NCI-H446 treated with DMSO at 0.1 percent for 48 hours (cell line): ENCODE data around the gene FASTKD3.

Experiments
- DNase-seq: peaks from one replicate; lab custom pipeline; 2025; lab: John Stamatoyannopoulos, UW

Gene FASTKD3

GRCh38 chr5:7849681-7850394, 19.0 kb downstream of the FASTKD3 start:
- no peak for DNase-seq

- DNase-seq, result no peak
These were observed 20.5 kb downstream of the FASTKD3 start for GRCh38 chr5:7848296-7848695.

GRCh38 chr5:7846327-7846726, 22.5 kb downstream of the FASTKD3 start:
- DNase-seq, result no peak

DNA sequence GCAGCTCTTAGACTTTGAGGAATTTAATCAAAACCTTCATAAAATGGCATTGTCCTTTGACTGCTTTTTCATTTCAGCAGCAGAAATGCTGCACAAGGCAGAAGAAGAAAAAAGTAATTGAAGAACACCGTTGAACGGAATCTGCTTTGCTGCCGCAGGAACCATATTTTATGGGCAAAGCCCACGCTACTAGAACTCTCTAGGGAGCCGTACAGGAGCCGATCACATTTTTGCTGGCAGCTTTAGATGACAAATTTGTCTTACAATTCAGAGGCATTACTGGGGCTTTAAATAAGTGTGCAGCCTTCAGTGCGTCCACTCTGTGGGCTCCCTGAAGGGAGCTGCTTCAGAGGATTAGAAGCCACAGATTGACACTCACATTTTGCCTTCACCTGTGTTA, 23.3 kb downstream of the FASTKD3 start:
- no peak for DNase-seq

- DNase-seq, result no peak
These were observed 23.9 kb downstream of the FASTKD3 start for GRCh38 chr5:7844901-7845300.

DNA sequence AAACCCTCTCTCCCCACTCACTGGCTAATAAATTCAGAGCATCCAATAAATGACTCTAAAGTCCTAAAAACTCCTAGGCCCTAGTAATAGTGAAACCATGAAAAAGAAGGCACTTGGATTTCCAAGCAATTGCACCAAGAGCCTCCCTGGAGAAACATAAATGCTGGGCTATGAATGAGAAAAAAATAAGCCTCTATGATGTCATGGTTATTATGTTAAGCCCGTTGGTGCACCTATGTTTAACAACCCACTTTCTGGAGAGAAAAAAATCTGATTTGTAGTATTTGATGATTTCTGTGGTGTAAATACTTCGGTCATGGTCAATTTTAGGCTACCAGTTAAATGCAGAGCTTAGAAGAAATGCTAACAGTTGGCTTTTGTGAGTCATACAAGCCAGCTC, 26.3 kb downstream of the FASTKD3 start:
- DNase-seq, result no peak

GRCh38 chr5:7837403-7837802, 31.4 kb downstream of the FASTKD3 start:
- DNase-seq, result no peak

- no peak for DNase-seq
These were observed 33.8 kb downstream of the FASTKD3 start for GRCh38 chr5:7834982-7835381.

GRCh38 chr5:7828269-7828668, 40.6 kb downstream of the FASTKD3 start:
- DNase-seq, result no peak

DNA sequence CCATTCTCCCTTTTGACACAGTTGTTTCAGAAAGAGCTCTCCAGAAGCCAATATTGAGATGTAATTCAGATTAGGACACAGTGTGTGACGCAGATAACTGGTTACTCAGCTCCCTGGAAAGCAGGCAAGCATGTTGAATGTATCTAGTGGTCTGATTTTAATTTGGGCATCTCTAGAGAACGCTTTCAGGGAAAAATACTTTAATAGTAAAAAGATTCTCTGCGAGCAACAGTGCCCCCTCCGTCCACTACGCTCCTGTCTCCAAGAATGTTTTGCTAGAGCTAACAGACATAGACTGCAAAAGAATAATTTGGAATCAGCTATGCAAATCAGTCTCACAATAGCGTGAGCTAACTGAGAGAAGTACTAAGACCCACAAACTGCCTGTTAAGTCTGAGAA, 41.2 kb downstream of the FASTKD3 start:
- no peak for DNase-seq

GRCh38 chr5:7825630-7826029, 43.2 kb downstream of the FASTKD3 start:
- no peak for DNase-seq

DNA sequence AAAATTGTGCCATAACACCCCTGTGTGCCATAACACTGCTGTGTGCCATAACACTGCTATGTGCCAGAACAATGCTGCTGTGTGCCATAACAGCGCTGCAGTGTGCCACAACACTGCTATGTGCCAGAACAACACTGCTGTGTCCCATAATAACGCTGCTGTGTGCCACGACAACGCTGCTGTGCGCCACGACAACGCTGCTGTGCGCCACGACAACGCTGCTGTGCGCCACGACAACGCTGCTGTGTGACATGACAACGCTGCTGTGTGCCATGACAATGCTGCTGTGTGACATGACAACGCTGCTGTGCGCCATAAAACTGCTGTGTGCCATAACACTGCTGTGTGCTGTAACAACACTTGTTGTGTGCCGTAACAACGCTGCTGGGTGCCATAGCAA, 43.8 kb downstream of the FASTKD3 start:
- DNase-seq, result no peak

DNA sequence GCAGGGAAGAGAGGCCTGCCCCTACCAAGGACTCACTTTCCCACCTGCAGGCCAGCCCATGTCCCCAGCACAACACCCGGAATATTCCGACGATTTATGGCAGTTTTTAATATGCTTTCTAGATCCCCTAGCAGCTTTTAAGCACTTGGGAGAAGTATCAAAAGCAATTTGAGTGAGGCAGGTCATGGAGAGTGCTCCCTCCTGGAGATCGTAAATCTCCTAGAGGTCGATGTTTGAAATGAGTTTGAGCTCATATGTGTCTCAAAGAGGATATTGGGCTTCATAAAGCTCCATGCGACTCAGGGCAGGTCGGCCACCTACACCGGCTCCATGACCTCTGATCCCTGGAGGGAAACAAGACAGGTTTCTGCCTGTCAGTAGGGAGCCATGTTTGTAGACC, 45.2 kb downstream of the FASTKD3 start:
- no peak for DNase-seq

DNA sequence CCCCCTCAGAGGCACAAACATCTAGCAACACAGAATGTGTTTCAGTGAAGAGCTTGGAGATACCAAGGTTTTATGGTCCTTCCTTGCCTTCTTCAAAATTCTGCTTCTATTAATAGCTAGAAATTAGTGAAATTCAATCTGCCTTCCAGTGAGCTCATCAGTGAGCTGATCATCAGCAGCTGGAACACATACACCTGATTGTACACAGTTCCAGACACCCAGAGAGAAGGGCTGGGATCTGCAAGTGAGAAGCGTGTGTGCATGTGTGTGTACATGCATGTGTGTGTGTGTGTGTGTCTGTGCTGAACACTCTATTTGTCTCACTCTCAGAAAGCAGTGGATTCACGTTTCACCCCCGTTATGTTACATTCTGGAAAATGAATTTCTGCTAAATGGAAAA, 46.4 kb downstream of the FASTKD3 start:
- no peak for DNase-seq

- DNase-seq, result no peak
These were observed 52.3 kb downstream of the FASTKD3 start for GRCh38 chr5:7816535-7816901.

GRCh38 chr5:7815892-7816534, 52.8 kb downstream of the FASTKD3 start:
- DNase-seq, result no peak

- no peak for DNase-seq
These were observed 54.0 kb downstream of the FASTKD3 start for GRCh38 chr5:7814816-7815215.

GRCh38 chr5:7813576-7813975, 55.3 kb downstream of the FASTKD3 start:
- no peak for DNase-seq

DNA sequence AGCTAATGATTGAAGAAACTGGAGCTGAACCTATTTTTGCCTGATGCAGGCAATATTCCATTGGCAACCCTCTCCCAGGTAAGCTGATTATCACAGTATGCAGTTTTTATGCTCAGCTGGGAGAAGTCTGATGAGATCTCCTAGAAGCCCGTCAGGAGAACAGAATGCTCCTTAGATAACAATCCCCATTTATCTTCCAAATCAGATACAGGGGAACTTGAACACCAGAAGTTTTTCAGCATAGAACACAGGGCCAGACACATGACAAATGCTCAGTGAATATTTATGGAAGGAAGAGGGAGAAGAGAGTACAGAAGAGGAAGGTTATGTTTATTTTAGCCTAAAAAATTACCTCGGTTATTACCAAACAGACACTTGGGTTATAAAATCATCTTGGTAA, 55.8 kb downstream of the FASTKD3 start:
- DNase-seq, result no peak

DNA sequence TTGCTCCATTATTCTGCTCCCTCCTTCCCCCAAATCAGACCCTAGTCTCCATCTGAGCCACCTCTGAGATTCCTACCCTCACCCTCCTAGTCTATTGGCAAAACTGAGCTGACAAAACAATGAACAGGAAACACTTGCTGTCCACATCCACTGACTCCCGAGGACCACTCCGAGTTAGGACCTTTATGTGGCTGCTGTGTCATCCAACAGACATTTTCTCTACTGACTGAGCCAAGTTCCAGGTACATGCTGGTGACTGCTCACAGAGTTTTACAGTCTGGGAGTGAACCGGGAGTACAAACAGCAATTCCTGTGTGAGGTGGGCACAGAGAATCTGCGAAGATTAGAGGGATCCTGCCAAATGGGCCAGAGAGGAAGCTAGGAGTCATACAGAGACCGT, 57.1 kb downstream of the FASTKD3 start:
- DNase-seq, result no peak
